Left colon (tissue), 2 donors: ENCODE results near the gene THNSL1. TPM values are rescaled to one million over a fixed set of nuclear protein-coding genes. Genes with fewer than 3 reads are reported as not detected.
"Not testable (repeated sequence)": the region's sequence is repeated elsewhere in the genome, so short reads cannot be mapped to it uniquely, and the experiment has no call there.

Experiments
- ATAC-seq: fragments of 200-7000 bp; cut with Tn5 transposase; one replicate; pipeline ENCODE4 v1.9.1; 2020; ENCODE audit warnings: mild to moderate bottlenecking, moderate library complexity
- DNase-seq, 2 donors: peaks; one replicate each; pipeline ENCODE4 v3.0.0-alpha.2; 2020
- intact Hi-C, 2 donors: fragments of 100-400 bp; cut with DNase I in 1 of 2; cut with micrococcal nuclease in 1 of 2; formaldehyde crosslinking; loops; one replicate each; pipeline versions ENCODE4 v1.11.2 to v1.14.0; 2022; cut with DNase I, micrococcal nuclease
- long read RNA-seq: library from polyadenylated mRNA; unstranded; transcript quantifications from one replicate; pipeline ENCODE4 v2.0.0, GENCODE V29; 2021
- total RNA-seq, 2 donors: library from RNA; stranded (reverse); fragmentation: NEBNext Ultra II Directional; extraction: Animal tissue kit (Norgen Biotek cat#: 25700); gene quantifications; one replicate each; pipeline ENCODE4 v1.2.1, GENCODE V29; 2021
- donor health status: DM: no; HTN: no; CAD: no.
- donor health status: DM: yes; HTN: yes; CAD: no.

Gene THNSL1, protein sequence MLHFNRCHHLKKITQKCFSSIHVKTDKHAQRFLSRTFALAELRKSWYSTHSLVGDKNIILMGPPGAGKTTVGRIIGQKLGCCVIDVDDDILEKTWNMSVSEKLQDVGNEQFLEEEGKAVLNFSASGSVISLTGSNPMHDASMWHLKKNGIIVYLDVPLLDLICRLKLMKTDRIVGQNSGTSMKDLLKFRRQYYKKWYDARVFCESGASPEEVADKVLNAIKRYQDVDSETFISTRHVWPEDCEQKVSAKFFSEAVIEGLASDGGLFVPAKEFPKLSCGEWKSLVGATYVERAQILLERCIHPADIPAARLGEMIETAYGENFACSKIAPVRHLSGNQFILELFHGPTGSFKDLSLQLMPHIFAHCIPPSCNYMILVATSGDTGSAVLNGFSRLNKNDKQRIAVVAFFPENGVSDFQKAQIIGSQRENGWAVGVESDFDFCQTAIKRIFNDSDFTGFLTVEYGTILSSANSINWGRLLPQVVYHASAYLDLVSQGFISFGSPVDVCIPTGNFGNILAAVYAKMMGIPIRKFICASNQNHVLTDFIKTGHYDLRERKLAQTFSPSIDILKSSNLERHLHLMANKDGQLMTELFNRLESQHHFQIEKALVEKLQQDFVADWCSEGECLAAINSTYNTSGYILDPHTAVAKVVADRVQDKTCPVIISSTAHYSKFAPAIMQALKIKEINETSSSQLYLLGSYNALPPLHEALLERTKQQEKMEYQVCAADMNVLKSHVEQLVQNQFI
- total RNA-seq, result 1 to 10 TPM; 2.5 to 3.0 TPM
- long read RNA-seq, transcript THNSL1-201 (3 exons, 3,691 nt), result major isoform, 5 of 8 reads
- long read RNA-seq, partial matches to known transcripts, result 0 of 8 reads
- long read RNA-seq, other reads (novel, unspliced or antisense), result 0 of 8 reads

DNA sequence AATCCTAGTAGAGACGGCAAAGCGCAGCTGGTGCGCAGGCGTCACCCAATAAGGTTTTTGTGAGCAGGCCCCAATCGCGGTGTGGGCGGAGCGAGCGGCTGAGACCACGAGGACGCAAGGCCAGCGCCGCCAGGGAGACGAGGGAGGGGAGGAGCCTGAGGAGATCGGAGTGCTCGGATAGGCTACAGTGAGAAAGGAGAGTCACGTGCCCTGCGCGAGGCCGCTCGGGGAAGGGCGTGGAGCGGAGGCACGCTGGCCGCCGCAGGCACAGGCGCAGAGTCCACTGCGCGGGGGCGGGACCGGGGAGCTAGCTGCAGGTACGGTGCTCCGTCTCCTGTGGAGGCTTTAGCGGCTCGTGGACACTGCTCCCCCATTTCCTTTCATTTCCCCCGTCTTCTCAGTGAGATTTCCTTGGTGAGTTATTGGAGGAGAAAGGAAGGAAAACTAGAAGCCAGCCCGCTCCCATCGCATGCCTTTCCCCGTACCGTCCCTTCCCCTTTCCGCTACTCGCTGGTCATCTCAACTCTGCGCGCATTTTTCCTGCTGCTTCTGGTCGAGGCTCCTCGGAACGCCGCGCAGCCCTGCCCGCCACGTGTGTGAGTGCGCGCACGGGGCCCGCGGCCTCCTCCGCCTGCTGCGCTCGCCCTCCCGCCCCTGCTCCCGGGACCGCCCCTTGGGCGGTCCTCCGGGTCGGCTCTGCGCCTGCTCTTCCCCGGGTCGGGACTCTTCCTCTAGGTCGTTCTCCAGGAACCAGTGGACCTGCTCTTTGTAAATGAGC, at the start of gene THNSL1:
THNSL1 (plus strand) TSS at position 237 of the 778 bp plus-strand sequence. CDS start 6,612 bp downstream, outside the sequence.
- DNase-seq (peak; percentile 98 to 99), ATAC-seq (peak; percentile 96)
- intact Hi-C loops, result no loop called here

DNA sequence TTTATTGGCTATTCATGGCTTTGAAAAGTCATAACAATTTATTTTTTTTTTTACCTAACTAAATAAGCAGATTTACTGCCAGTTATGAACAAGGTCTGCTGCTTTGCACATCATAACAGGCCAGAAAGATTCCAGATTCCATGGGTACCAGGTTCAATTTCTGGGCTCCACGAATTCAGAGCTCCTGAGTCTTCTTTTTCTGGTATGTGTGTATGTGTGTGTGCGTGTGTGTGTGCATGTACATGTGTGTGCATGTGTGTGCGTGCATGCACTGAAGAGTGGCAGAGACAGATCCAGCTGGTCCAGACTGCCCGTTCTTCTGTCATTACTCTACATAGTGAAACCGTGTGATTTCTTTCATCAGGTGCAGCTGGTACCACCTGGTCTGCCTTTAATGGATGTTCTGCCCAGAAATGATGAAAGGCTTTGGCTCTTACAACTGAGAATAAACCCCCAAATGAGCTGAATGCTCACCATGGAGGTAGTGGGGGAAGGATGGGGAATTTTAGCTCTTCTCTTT, 49.4 kb upstream of the THNSL1 start:
- intact Hi-C loops, result no loop called here
- DNase-seq (no peak), ATAC-seq (no peak)

DNA sequence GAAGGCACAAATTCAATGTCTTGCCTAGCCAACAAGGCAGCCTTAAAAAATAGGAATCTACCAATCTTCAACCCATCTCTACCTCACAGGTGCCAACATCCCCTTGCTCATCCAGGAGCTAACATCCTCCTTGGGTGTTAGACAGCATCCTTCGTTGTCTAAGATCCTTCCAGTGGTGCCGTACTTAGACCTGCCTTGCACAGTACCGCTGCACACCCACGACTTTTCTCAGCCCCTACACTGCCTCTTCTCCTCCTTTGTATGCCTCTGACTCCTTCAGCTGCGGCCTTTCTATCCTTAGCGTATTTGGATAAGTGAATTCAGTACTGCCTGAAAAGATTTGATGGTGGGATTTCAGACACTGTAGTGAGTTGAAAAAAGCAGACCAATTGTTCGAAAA, 48.1 kb upstream of the THNSL1 start:
- DNase-seq (no peak), ATAC-seq (no peak)
- intact Hi-C loops, result no loop called here

DNA sequence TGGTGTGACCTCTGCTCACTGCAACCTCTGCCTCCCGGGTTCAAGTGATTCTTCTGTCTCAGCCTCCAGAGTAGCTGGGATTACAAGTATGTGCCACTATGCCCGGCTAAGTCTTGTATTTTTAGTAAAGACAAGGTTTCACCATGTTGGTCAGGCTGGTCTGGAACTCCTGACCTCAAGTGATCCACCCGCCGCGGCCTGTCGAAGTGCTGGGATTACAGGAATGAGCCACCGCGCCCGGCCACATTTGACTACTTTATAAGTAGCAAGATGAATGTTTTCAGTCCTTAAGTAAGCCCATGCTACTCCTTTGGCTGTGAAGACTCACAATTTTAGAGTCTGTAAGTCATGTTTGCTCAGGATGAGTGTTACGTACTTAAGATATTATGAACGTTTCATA, 47.5 kb upstream of the THNSL1 start:
- ATAC-seq, result not testable (repeated sequence)

DNA sequence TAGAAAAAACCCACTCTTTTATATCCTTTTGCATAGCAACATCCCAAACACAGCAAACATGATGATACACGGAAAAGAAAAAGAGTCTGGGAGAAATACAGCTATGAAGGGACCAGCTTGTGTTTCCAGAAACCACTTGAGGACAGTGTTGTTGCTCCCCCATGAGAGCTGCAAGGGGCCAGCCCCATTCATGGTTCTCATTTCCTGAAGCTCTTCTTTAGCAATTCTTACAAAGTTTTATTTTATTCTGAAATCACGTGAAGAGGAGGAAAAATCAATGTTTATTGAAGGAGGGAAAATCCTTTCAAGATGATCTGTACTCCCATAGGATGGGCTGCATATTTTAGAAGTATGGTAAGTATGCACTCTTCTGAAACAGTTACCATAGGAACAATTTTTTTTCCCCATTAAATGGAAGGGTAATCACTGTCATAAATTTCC, 46.6 kb upstream of the THNSL1 start:
- ATAC-seq (no peak), DNase-seq (no peak)
- intact Hi-C loops, result no loop called here

More for the DNA sequence above, 47.5 kb upstream of the THNSL1 start:
- intact Hi-C loops, DNase-seq: not testable (repeated sequence)

DNA sequence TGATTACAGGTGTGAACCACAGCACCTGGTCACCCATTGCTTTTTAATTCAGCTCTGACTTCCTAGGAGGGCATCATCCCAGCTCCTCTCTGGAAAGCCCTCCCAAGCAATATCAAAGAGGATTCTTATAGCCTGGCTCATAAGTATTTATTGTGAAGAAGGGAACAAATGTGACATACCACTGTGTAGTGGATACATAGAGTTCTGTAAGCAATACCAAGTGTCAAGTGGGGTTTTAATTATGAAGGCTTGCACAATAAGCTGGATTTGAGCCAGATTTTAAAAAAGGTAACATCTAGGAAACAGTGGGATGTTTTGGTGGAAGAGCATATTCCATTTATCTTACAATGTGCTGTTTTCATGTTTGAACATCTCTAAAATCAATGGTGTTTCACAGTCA, 45.0 kb upstream of the THNSL1 start:
- no peak for ATAC-seq
- no peak for DNase-seq
- intact Hi-C loops, result no loop called here

DNA sequence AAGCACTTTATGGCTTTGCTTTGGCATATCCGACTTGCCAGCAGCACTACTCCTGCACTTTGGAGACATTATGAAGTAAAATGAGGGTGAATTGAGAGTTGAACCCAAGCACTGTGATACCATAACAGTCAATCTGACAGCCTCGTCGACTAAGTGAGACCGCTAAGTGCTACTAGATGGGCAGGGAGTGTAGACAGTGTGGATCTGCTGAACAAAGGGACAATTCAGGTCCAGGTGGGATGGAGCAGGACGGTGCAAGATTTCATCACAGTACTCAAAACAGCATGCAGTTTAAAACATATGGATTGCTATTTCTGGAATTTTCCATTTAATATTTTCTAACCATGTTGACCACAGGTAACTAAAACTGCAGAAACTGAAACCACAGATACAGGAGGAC, 43.2 kb upstream of the THNSL1 start:
- no peak for DNase-seq
- no peak for ATAC-seq
- intact Hi-C loops, result no loop called here

DNA sequence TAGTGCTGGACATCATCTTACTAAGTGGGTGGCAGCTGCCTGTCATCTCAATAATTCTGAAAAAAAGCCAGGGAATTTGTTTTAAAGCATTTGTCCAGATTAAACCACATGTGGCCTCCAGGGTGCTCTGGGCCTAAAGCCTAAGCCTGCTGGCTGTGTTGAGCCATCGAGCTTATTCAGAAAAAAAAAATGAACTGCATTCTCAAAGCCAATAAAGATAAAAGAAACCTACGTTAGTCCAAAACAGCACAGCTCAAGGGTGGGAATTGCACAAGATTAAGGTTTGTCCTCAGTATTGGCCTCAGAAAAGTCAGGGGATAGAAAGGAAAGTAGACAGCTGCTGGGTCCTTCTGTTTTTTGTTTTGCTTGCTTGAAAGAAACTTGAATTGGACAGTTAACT, 41.4 kb upstream of the THNSL1 start:
- peak; percentile 19 for ATAC-seq
- no peak for DNase-seq
- intact Hi-C loops, result no loop called here

DNA sequence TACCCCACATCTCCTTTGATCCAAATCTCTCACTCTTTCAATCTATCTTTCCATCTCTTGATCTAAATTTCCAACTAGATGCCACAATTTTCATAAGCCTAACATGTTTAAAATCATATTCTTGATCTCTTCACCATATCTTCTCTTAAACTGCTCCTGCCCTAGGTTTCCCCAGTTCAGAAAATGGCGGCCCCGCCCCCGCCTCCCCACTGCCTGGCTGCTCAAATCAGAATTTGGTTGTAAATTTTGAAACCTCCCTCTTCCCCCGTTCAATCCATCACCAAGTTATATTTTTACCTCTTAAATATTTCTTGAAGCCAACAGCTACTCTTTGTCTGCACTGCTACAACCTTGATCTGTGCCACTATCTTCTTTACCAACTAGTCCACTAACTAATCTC, 36.7 kb upstream of the THNSL1 start:
- intact Hi-C loops, result no loop called here
- ATAC-seq, result no peak
- DNase-seq, result no peak

DNA sequence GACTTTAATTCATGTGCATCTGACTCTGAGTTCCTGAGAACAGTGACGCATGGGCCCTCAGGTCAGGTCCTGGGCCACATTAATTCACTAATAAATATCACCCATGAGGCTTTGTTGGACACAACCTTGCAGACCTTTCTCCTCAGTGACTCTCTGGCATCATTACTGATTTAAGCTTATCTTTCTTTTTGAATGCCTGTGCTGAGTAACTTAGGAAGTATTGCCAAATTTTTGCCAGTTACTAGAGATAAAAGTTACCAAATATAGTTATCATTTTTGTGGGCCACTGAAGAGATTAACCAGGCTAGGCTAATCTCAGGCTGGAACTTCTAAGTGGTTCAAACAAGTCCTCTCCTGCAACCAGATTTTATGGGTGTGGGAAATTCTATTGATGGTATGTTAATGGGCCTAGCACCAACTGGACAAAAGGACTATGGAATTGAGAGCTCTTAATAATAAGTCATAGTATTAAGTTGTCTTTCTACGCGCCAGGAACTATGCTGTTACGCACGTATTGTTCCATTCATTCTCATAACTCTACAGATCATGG, 35.2 kb upstream of the THNSL1 start:
- ATAC-seq, result no peak
- intact Hi-C loops, result no loop called here
- DNase-seq, result no peak

DNA sequence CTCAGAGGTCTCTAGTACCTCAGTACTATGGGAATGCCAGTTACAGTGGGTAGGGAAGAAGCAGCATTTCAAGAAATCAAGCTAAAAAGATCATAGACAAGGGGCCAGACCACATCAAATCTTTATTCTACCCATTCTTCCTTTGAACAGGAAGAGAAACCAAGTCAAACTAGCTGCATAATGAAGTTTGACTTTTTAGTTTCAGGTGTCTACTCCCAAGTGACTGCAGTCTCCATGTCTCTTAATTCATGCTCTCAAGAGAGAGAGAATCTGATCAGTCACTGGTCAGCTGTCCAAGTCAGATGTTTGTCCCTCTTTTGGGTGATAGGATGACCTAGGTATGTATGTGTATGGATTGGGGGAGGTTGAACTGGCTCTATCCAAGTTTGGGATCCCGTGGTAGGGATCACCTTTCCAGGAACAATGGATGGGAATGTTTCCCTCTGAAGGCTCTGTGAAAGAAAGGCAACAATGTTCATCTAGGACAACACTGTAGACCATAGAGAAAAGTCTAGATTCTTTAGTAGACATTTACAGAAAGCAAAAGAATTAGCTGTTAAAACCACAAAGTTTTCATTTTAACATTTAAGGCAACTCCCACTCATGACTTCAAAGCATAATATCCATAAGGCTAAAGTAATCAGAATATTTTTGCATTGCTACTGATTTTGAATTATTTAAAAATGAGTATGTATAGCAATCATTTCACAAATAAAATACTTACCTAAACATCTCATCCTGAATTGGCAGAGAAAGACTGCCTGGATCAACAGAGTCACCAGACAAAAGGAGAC, 33.9 kb upstream of the THNSL1 start:
- no peak for DNase-seq
- ATAC-seq, result no peak
- intact Hi-C loops, result no loop called here

DNA sequence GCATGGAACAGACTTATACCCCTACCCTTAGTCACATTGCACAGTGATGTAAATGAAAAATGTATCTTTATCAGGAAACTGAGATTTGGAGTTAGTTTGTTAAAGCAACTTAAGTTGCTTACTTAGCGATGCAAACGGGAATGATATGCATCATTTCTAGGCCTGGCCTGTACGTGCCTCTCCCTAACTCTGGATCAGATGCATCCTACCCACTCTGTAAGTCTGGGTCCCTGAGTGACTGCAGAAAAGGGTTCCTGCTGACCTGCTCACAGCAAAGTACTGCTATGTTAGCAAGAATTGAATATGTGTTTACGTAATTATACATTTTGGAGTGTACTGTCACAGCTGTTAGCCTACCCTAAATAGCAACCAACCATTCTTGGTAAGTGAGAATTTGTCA, 33.3 kb upstream of the THNSL1 start:
- intact Hi-C loops, result no loop called here
- ATAC-seq, result no peak
- no peak for DNase-seq

DNA sequence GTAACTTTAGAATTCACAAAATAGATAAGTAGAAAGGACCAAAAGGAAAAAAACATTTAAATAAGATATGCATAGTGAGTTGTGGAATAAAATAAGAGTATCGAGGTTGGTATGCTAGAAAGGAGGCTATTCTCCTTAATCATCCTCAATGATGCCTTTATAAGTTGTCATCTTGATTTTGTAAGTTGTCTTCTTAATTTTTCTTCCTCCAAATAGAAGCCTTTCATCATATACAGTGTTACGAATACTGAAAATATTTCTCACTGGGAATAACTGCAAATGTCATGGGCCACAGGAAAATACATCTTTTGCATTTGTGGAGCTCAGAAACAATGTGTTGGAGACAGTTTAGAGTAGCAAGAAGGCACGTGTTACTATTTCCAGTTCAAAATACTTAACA, 32.5 kb upstream of the THNSL1 start:
- DNase-seq (no peak), ATAC-seq (no peak)
- intact Hi-C loops, result no loop called here

DNA sequence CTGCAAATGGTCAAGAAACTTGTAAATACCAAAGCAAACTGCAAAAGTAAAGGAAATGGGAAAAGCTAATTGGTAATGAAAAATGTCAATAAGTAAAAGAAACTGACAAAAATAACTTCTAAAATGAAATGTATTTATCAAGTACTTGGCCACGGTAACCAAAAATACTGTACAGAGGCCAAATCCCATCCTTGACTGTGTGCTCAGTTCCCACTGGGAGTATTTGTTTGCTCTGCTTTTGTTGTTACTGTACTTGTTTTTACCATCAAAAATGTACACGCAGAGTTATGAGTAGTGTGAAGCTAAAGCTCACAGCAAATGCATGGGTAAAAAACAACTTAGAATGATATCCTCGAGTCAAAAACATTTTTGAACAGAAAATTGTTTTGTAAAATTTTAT, 31.5 kb upstream of the THNSL1 start:
- ATAC-seq, result no peak
- intact Hi-C loops, result no loop called here
- DNase-seq, result no peak

DNA sequence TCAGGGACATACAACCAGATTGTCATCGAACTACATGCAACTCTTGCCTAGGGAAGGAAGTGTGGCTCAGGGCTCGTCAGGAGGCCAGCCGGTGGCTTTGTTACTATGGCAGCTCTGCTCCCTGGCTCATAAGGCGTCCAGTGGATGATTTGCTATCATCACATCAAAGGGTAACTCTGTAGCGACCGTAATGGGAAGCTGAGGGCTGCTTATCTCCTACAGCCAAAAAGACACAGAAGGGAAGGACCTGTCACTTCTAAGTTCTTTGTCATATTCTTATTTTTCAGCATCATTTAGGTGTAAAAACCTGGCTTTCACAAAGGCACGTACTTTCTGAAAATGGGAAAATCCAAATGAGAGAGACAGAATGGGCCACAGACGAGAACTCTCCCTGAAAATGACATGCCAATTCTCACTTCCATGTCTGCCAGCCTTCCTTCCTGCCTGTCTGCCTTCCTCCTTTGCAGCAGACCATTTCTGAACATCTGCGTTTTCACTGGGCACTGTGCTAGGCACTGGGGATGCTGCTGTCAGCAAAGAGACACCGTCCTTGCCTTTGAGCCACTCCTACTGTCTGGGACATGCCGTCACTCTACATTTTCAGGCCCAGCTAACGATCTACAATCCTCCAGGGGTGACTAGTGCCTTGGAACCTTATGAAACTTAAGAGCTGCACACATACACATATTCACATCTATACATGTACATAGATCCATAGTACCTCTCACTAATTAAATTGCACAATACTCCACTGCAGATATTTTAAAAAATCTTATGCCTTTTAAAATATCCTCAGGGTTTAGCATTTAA, 27.4 kb upstream of the THNSL1 start:
- DNase-seq, result no peak
- ATAC-seq, result no peak
- intact Hi-C loops, result no loop called here

DNA sequence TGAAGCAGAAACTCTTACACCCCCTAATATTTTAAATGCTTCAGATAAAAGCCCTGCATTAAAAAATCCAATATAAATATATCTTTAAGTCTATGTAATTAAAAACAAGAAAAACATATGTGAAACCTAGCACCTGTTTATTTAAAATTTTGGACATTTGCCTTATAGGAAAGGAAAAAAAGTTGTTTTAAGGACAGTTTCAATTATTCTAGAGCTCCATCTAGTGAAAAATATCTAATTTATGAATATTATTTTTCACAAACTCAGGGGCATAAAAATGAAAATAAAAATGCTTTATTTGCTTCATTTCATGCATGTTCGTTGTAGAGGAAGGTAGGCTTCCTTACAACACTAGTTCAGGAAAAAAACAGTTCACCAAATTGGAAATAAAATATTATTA, 26.5 kb upstream of the THNSL1 start:
- DNase-seq, result no peak
- intact Hi-C loops, result no loop called here
- ATAC-seq, result no peak

DNA sequence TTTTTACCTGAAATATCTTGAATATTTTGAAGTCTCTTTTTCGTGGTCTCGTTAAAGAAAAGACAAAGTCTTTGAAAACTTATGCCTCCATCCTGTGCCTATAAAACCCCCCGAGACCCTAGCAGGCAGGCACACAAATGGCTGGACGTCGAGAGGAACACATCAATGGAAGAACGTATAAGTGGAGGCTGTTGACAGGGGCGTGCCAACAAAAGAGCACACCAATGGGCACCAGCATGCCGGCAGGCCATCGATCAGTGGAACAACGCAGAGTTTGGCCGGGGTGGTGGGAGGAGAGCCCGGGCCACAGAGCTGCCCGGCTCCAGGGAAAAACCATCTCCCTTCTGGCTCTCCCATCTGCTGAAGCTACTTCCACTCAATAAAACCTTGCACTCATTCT, 25.1 kb upstream of the THNSL1 start:
- no peak for DNase-seq
- no peak for ATAC-seq
- intact Hi-C loops, result no loop called here
